Heart left ventricle (tissue), 16 donors: ENCODE measurements around the gene LRBA. TPM values are rescaled to one million over a fixed set of nuclear protein-coding genes. Genes with fewer than 3 reads are reported as not detected.

Experiments used
- ATAC-seq, 4 donors: fragments of 200-7000 bp; cut with Tn5 transposase; one replicate each; pipeline ENCODE4 v1.9.1; 2020 to 2022; ENCODE audit warnings: moderate library complexity in 4 of 4, mild to moderate bottlenecking in 3 of 4, moderate number of reproducible peaks in 1 of 4
- DNase-seq, 5 donors: peaks; one replicate each; pipeline ENCODE4 v3.0.0-alpha.2; 2020
- H3K27ac ChIP-seq, 12 donors: fragments of 200-600 bp; sonication (generic) in 4 of 12; one replicate each; pipeline versions ENCODE4 v1.5.0 to v1.8.0; 2016 to 2022; ENCODE audit warnings: mild to moderate bottlenecking in 2 of 12
- H3K27me3 ChIP-seq, 9 donors: fragments of 200-600 bp; sonication (generic) in 2 of 9; one replicate each; pipeline versions ENCODE4 v1.5.1 to v1.8.0; 2016 to 2022; ENCODE audit warnings: mild to moderate bottlenecking in 3 of 9
- H3K36me3 ChIP-seq, 9 donors: fragments of 200-600 bp; sonication (generic) in 2 of 9; one replicate each; pipeline versions ENCODE4 v1.5.0 to v1.8.0; 2018 to 2022; ENCODE audit warnings: mild to moderate bottlenecking in 2 of 9
- H3K4me1 ChIP-seq, 12 donors: fragments of 200-600 bp; sonication (generic) in 4 of 12; one replicate each; pipeline versions ENCODE4 v1.5.0 to v1.8.0; 2016 to 2022; ENCODE audit warnings: mild to moderate bottlenecking in 3 of 12
- H3K4me3 ChIP-seq, 12 donors: fragments of 200-600 bp; sonication (generic) in 4 of 12; one replicate each; pipeline versions ENCODE4 v1.5.0 to v1.8.0; 2017 to 2022; ENCODE audit warnings: mild to moderate bottlenecking in 9 of 12, moderate library complexity in 4 of 12
- H3K9me3 ChIP-seq, 12 donors: fragments of 200-600 bp; sonication (generic) in 4 of 12; one replicate each; pipeline versions ENCODE4 v1.5.0 to v1.8.0; 2016 to 2022; ENCODE audit warnings: mild to moderate bottlenecking in 1 of 12
- POLR2A ChIP-seq, 2 donors: fragments of 450-650 bp; IDR thresholded peaks; one replicate each; pipeline ENCODE4 v1.6.1; 2017; ENCODE audit warnings: antibody characterized with exemption in 2 of 2, mild to moderate bottlenecking in 2 of 2, moderate library complexity in 2 of 2
- WGBS, 4 donors: extraction: QIAGEN DNeasy Blood & Tissue Kit in 2 of 4; methylation state at CpG; one replicate each; pipeline versions ENCODE4 v1.1.5 to v1.1.7; 2013 to 2018; 5-methylcytosine and 5-hydroxymethylcytosine counted together
- intact Hi-C, 10 donors: fragments of 100-400 bp; cut with DNase I; formaldehyde crosslinking; loops; one replicate each; pipeline versions ENCODE4 v1.11.1 to v1.14.2; 2022
- polyA plus RNA-seq, 2 donors: library from polyadenylated mRNA; stranded (reverse); fragments of 200-250 nt; gene quantifications; one replicate each; pipeline ENCODE4 v1.2.3, GENCODE V29; 2013
- total RNA-seq, 9 donors: library from RNA; depleted of rRNA in 2 of 9; stranded (reverse); fragments of >200 nt in 2 of 9; fragmentation: NEBNext Ultra II Directional in 3 of 9; extraction: Animal tissue kit (Norgen Biotek cat#: 25700) in 3 of 9; gene quantifications; one replicate each; pipeline versions ENCODE4 v1.1.0 to v1.2.4, GENCODE V29; 2016 to 2023
- TF ChIP-seq, protein P1 (sequence below), 12 donors: fragments of 200-600 bp; sonication (generic) in 4 of 12; IDR thresholded peaks; one replicate each; pipeline versions ENCODE4 v1.5.0 to v1.8.0; 2018 to 2022; ENCODE audit warnings: antibody characterized with exemption in 12 of 12, mild to moderate bottlenecking in 5 of 12
- donor health status: ischemic (EF 13 %, LVEDD 7.1; RV severe dilation, severe dysfunction).
- donor health status: healthy with polysubstance abuse.
- donor health status: DM: no; HTN: yes; CAD: no.
- donor health status: DM: no; HTN: no; CAD: no.
- donor health status: ischemic (EF 25% LVEDD 6.9; RV normal size, moderate dysfunction).
- donor health status: ischemic (EF 25% LVEDD 5.7; RV mildly dilated, moderate dysfunction).
- donor health status: healthy.
- donor health status: DM: yes; HTN: yes; CAD: no.
- donor health status: ischemic (EF 35%, LVEDD 5.7; RV mildly dilated, moderate dysfunction).
- donor health status: nonischemic (EF 11% LVEDD 7.7; RV severe dilation, severe dysfunction).
- donor health status: DM: yes; HTN: yes; CAD: no.
- donor health status: PGD.
- donor health status: ischemic (EF 29% LVEDD 5.4; RV normal size, mild dysfunction).
- donor health status: nonischemic (EF 23%, LVEDD 6.1; RV moderate dilation, normal function).

LRBA gene
- total and polyA plus RNA-seq, 11 donors, result 6.5 to 35.1 (median 22.6) TPM

DNA sequence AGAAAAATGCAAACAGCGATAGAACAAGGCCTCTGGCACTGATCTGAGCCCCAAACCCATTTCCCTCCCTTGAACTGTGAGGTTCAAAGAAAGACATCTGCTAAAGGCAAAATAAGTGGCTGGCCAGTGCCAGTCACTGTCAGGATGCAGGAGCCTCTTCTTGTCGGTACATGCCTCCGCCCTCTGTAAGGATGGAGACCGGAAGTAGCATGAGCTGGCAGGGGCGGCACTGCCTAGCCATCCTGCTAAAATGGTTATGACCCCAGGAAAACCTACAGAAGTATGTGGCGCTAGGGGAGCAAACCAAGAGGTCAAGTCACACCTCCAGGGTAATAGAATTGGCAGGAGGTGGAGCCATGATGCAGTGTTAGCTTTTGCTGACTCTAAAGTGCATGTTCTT is 756.5 kb downstream of the LRBA start:
- intact Hi-C loops, result no loop called here
- TF ChIP-seq POLR2A (IDR thresholded peaks at IDR 0.05), result no peak
- TF ChIP-seq, protein P1, sequence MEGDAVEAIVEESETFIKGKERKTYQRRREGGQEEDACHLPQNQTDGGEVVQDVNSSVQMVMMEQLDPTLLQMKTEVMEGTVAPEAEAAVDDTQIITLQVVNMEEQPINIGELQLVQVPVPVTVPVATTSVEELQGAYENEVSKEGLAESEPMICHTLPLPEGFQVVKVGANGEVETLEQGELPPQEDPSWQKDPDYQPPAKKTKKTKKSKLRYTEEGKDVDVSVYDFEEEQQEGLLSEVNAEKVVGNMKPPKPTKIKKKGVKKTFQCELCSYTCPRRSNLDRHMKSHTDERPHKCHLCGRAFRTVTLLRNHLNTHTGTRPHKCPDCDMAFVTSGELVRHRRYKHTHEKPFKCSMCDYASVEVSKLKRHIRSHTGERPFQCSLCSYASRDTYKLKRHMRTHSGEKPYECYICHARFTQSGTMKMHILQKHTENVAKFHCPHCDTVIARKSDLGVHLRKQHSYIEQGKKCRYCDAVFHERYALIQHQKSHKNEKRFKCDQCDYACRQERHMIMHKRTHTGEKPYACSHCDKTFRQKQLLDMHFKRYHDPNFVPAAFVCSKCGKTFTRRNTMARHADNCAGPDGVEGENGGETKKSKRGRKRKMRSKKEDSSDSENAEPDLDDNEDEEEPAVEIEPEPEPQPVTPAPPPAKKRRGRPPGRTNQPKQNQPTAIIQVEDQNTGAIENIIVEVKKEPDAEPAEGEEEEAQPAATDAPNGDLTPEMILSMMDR (IDR thresholded peaks at IDR 0.05), result no peak
- no peak for DNase-seq
- Histone ChIP-seq H3K9me3 (no peaks in the 10 kb centered on the region), H3K27me3 (no peaks in the 10 kb centered on the region), H3K36me3 (peaks cover 0 to 27% (median 11%) of the 10 kb centered on the region in 9 donors), H3K4me1 (peaks cover 0 to 16% (median 0%) of the 10 kb centered on the region in 12 donors), H3K4me3 (no peak overlapping the region), H3K27ac (no peak overlapping the region)
- no peak for ATAC-seq
- WGBS, 4 donors, result 86 to 92% (median 86%) methylated on average over 6 of the region's 6 CpGs

DNA sequence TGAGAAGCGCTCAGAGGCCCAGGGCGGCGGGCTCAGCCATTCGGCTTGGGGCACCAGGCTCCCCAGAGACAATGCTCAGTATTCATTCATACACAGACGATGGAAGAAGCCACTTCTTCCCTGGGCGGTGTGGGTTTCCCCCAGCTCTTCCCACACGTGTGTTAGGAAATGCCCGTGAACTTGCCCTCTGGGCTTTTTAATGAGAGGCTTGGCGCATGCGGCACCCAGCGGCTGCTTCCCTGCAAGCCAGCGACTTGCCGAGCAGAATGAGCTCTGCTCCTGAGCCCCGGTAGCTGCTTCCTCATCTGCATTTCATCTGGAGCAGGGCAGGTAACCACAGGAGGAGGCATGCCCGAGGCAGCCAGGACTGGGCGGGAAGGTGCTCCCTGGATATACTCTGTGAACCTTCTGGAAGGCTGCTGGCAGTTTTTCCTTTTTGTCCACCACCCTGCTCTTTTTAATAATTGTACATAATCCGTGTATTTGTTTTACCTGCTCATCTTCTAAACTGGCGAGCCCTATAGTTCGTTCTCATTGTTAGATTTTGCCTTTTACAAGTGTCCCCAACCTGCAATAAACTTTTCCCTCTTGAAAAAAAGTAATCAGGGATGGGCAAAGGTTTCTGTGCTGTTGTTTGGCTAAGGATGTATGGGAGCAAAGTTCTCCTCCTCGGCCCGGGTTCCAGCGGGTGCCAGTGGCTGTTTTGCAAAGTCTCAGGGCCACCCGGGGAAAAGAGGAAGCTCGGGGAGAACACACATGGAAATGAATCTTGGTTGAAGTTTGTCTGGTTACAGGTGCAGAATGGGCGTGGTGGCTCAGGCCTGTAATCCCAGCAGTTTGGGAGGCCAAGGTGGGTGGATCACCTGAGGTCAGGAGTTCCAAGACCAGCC is 758.0 kb downstream of the LRBA start:
- TF ChIP-seq, protein P1 (IDR thresholded peaks at IDR 0.05), result no peak
- no peak for TF ChIP-seq POLR2A (IDR thresholded peaks at IDR 0.05)
- 89 to 93% (median 91%) methylated on average over 24 to 25 of the region's 25 CpGs for WGBS, 4 donors

DNA sequence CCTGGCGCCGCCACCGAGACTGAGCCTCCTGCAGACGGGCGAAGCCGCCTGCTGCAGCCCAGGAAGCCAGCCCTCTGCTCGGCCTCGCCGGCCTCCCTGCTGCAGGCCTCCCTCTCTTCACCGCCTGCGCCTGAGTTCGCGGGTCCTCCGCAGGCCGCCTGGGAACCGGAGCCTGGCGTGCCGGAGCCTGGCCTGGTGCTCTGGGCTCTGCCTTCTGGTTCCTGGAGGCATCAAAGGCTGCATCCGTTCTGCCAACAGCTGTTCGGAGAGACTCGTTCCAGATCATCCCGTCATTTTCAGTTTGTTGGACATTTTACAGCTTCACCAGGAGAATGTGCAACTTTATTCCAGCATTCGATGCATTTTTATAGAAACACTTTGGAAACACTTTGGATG is 758.9 kb downstream of the LRBA start:
- ATAC-seq, result peak in 2 of 4 donors; percentile 18 to 65

More for the DNA sequence above, 758.0 kb downstream of the LRBA start:
- Histone ChIP-seq H3K4me3 (no peak overlapping the region), H3K4me1 (peaks cover 0 to 16% (median 0%) of the 10 kb centered on the region in 12 donors), H3K27ac (peak overlapping the region in 1 of 12 donors; percentile 61), H3K27me3 (no peaks in the 10 kb centered on the region), H3K9me3 (no peaks in the 10 kb centered on the region), H3K36me3 (peaks cover 0 to 34% (median 15%) of the 10 kb centered on the region in 9 donors)
- DNase-seq (no peak), ATAC-seq (no peak)
- intact Hi-C loops, result no loop called here

More for the DNA sequence above, 758.9 kb downstream of the LRBA start:
- intact Hi-C loops, result no loop called here
- H3K27me3 ChIP-seq, result no peaks in the 10 kb centered on the region
- TF ChIP-seq, protein P1 (IDR thresholded peaks at IDR 0.05), result no peak
- no peak for TF ChIP-seq POLR2A (IDR thresholded peaks at IDR 0.05)
- 65 to 84% (median 78%) methylated on average over 8 to 23 of the region's 23 CpGs for WGBS, 4 donors
- peak in 2 of 5 donors; percentile 40 to 51 for DNase-seq
- no peaks in the 10 kb centered on the region for H3K9me3 ChIP-seq
- peaks cover 0 to 34% (median 15%) of the 10 kb centered on the region in 9 donors for H3K36me3 ChIP-seq
- peak overlapping the region in 2 of 12 donors; percentile 16 to 24 for H3K4me3 ChIP-seq
- H3K27ac ChIP-seq, result peak overlapping the region in 7 of 12 donors; percentile 27 to 61 (median 45)
- H3K4me1 ChIP-seq, result peaks cover 0 to 16% (median 0%) of the 10 kb centered on the region in 12 donors
